Measurements from ENCODE around the gene CAMK1G. TPM values are rescaled to one million over a fixed set of nuclear protein-coding genes. Genes with fewer than 3 reads are reported as not detected.

CAMK1G gene
- polyA plus RNA-seq, 1 donor (not counting 4 experiments of a cell fraction or from before 2014, with no cell fraction given): not detected

- H3K27ac ChIP-seq (ENCODE audit: control insufficient read depth, insufficient read depth, low read length): no peak overlapping the region
- dilution Hi-C loops (cut with MboI; ENCODE audit: extremely low pct_ligation_motif_present, low sequenced_read_pairs): no loop called here
- H3K4me3 ChIP-seq (ENCODE audit: control insufficient read depth in 2 of 3, extremely low read depth in 1 of 3, insufficient read depth in 2 of 3, low read depth in 1 of 3, low read length in 3 of 3): no peak overlapping the region
- H4K20me1 ChIP-seq (ENCODE audit: control insufficient read depth, extremely low read depth, insufficient read depth, low read length): no peaks in the 10 kb centered on the region
- no peak overlapping the region for H3K9ac ChIP-seq (ENCODE audit: control insufficient read depth, extremely low read depth, insufficient read depth, low read length)
- TF ChIP-seq EZH2 (IDR thresholded peaks at IDR 0.05; ENCODE audit: low read length): no peak
- TF ChIP-seq, protein P1, sequence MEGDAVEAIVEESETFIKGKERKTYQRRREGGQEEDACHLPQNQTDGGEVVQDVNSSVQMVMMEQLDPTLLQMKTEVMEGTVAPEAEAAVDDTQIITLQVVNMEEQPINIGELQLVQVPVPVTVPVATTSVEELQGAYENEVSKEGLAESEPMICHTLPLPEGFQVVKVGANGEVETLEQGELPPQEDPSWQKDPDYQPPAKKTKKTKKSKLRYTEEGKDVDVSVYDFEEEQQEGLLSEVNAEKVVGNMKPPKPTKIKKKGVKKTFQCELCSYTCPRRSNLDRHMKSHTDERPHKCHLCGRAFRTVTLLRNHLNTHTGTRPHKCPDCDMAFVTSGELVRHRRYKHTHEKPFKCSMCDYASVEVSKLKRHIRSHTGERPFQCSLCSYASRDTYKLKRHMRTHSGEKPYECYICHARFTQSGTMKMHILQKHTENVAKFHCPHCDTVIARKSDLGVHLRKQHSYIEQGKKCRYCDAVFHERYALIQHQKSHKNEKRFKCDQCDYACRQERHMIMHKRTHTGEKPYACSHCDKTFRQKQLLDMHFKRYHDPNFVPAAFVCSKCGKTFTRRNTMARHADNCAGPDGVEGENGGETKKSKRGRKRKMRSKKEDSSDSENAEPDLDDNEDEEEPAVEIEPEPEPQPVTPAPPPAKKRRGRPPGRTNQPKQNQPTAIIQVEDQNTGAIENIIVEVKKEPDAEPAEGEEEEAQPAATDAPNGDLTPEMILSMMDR (optimal IDR thresholded peaks at IDR 0.05 in 1 of 3, IDR thresholded peaks at IDR 0.05 in 1 of 3, conservative IDR thresholded peaks at IDR 0.05 in 1 of 3; ENCODE audit: extremely low read depth in 1 of 3, insufficient read depth in 2 of 3, low read length in 3 of 3): no peak
- H3K36me3 ChIP-seq (ENCODE audit: control insufficient read depth in 2 of 2, extremely low read depth in 1 of 2, insufficient read depth in 2 of 2, low read length in 2 of 2): no peaks in the 10 kb centered on the region
- H3K27me3 ChIP-seq (ENCODE audit: control insufficient read depth, extremely low read depth, insufficient read depth, low read length): peaks cover 8% of the 10 kb centered on the region
- no peak overlapping the region for H2AFZ ChIP-seq (ENCODE audit: control insufficient read depth, low read length)
- no peaks in the 10 kb centered on the region for H3K9me3 ChIP-seq (ENCODE audit: control insufficient read depth, low read depth, low read length)
- peaks cover 4% of the 10 kb centered on the region for H3K4me1 ChIP-seq (ENCODE audit: control insufficient read depth, extremely low read depth, insufficient read depth, low read length)
- H3K4me2 ChIP-seq (ENCODE audit: control insufficient read depth, extremely low read depth, insufficient read depth, low read depth, low read length): no peak overlapping the region
- H3K9me1 ChIP-seq (ENCODE audit: control insufficient read depth, extremely low read depth, insufficient read depth, low read length): no peaks in the 10 kb centered on the region
- no peaks in the 10 kb centered on the region for H3K79me2 ChIP-seq (ENCODE audit: control insufficient read depth, insufficient read depth, low read length)
- FAIRE-seq (no peak), DNase-seq (ENCODE audit: low read depth, low spot score) (no peak)
Measured at GRCh38 chr1:209595028-209595427, 11.5 kb downstream of the CAMK1G start.

DNA sequence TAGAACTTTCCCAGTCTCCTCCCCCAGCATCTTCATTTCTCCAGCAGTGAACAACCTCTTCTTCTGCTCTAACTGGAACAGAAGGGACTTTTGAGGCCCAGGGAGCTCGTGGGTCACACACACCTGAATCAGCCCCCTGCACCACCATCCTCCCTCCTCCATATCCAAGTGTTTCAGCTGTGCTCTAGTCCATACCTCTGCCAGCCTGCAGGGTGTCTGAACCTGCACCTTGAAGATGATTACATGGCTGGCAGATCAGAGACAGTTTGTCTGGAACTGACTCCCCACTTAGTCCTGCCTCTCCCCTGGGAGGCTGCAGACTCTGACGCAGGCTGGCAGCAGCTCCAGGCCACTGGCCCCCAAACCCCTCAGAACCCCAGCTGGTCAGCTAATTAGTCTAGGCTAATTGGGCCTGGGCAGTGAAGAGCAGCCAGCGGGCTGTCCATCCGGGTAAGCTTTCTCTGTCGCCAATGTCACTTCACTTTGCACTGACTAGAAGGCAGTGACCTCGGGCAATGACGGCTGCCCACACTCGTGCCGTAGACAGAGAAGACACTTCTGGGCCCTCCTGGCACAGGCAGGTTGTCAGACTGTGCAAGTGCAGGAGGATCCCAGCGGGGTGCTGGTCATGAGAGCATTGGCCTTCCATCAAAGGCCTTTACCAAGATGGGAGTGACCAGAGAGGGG is 12.2 kb downstream of the CAMK1G start:
- DNase-seq (ENCODE audit: low read depth, low spot score): no peak
- H3K4me1 ChIP-seq (ENCODE audit: control insufficient read depth, extremely low read depth, insufficient read depth, low read length): peaks cover 9% of the 10 kb centered on the region

More for the DNA sequence above, 12.2 kb downstream of the CAMK1G start:
- FAIRE-seq: no peak
- H3K9ac ChIP-seq (ENCODE audit: control insufficient read depth, extremely low read depth, insufficient read depth, low read length): no peak overlapping the region
- TF ChIP-seq EZH2 (IDR thresholded peaks at IDR 0.05; ENCODE audit: low read length): no peak
- TF ChIP-seq, protein P1 (optimal IDR thresholded peaks at IDR 0.05 in 1 of 3, IDR thresholded peaks at IDR 0.05 in 1 of 3, conservative IDR thresholded peaks at IDR 0.05 in 1 of 3; ENCODE audit: extremely low read depth in 1 of 3, insufficient read depth in 2 of 3, low read length in 3 of 3): no peak
- H3K4me3 ChIP-seq (ENCODE audit: control insufficient read depth in 2 of 3, extremely low read depth in 1 of 3, insufficient read depth in 2 of 3, low read depth in 1 of 3, low read length in 3 of 3): no peak overlapping the region
- no peaks in the 10 kb centered on the region for H3K79me2 ChIP-seq (ENCODE audit: control insufficient read depth, insufficient read depth, low read length)
- dilution Hi-C loops (cut with MboI; ENCODE audit: extremely low pct_ligation_motif_present, low sequenced_read_pairs): no loop called here
- no peak overlapping the region for H3K27ac ChIP-seq (ENCODE audit: control insufficient read depth, insufficient read depth, low read length)
- H3K9me3 ChIP-seq (ENCODE audit: control insufficient read depth, low read depth, low read length): no peaks in the 10 kb centered on the region
- no peak overlapping the region for H2AFZ ChIP-seq (ENCODE audit: control insufficient read depth, low read length)
- no peaks in the 10 kb centered on the region for H4K20me1 ChIP-seq (ENCODE audit: control insufficient read depth, extremely low read depth, insufficient read depth, low read length)
- H3K9me1 ChIP-seq (ENCODE audit: control insufficient read depth, extremely low read depth, insufficient read depth, low read length): no peaks in the 10 kb centered on the region
- peaks cover 8% of the 10 kb centered on the region for H3K27me3 ChIP-seq (ENCODE audit: control insufficient read depth, extremely low read depth, insufficient read depth, low read length)
- no peak overlapping the region for H3K4me2 ChIP-seq (ENCODE audit: control insufficient read depth, extremely low read depth, insufficient read depth, low read depth, low read length)
- H3K36me3 ChIP-seq (ENCODE audit: control insufficient read depth in 2 of 2, extremely low read depth in 1 of 2, insufficient read depth in 2 of 2, low read length in 2 of 2): no peaks in the 10 kb centered on the region
